HL-60 (cell line): ENCODE data around the gene SLC6A9.

Experiments used
- DNase-seq, 2 experiments: peaks; one replicate each; pipeline ENCODE4 v3.0.0-alpha.2; 2010 to 2020; ENCODE audit warnings: low read depth in 1 of 2, low spot score in 1 of 2
- H3K27ac ChIP-seq: fragments of 250-450 bp; sonication (Bioruptor Pico); replicated peaks from 2 replicates; pipeline ENCODE4 v1.5.1; 2020; ENCODE audit warnings: mild to moderate bottlenecking, moderate library complexity
- H3K27me3 ChIP-seq: fragments of 250-450 bp; sonication (Bioruptor Pico); 2 replicates; pipeline ENCODE4 v1.5.1; 2021; ENCODE audit warnings: mild to moderate bottlenecking, moderate library complexity; ENCODE audit not compliant: insufficient read depth, poor library complexity, severe bottlenecking
- H3K4me3 ChIP-seq: replicated peaks from 2 replicates; pipeline ENCODE4 v1.5.1; 2011; ENCODE audit warnings: mild to moderate bottlenecking, control low read depth, low read length; ENCODE audit not compliant: insufficient read depth
- GABPA ChIP-seq: IDR thresholded peaks from 2 replicates; pipeline ENCODE4 v1.6.1; 2012; ENCODE audit warnings: low read depth
- POLR2AphosphoS5 ChIP-seq: IDR thresholded peaks from 2 replicates; pipeline ENCODE4 v1.6.1; 2012; ENCODE audit warnings: low read depth
- SPI1 ChIP-seq: IDR thresholded peaks from 2 replicates; pipeline ENCODE4 v1.6.1; 2012; ENCODE audit warnings: low read depth, mild to moderate bottlenecking, borderline replicate concordance
- TF ChIP-seq, protein P1 (sequence below): IDR thresholded peaks from one replicate; pipeline ENCODE4 v1.5.1; 2011; ENCODE audit warnings: low read length, control low read depth, inconsistent platforms; ENCODE audit not compliant: insufficient read depth
- TF ChIP-seq, protein P2 (sequence below): IDR thresholded peaks from 2 replicates; pipeline ENCODE4 v1.6.1; 2012; ENCODE audit warnings: low read depth; ENCODE audit not compliant: insufficient replicate concordance

SLC6A9 gene

DNA sequence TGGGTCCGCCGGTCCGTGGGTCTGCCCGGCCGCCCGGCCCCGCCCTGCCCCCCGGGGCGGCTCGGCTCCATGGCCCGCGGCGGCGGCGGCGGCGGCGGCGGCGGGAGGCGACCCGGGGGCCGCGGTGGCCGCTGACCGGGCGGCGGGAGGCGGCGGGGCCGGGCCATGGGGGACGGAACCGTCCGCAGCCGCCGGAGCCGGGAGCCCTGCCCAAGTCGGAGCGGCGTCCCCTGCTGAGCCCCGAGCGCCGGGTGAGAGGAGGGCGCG lies 52.1 kb downstream of the SLC6A9 start:
- H3K4me3 ChIP-seq = peak overlapping the region; percentile 63
- DNase-seq = no peak
- H3K27ac ChIP-seq = no peak overlapping the region; the same call in 1 of the 2 replicates
- no peaks in the 10 kb centered on the region for H3K27me3 ChIP-seq
- no peak for TF ChIP-seq GABPA
- TF ChIP-seq POLR2AphosphoS5 = no peak
- TF ChIP-seq, protein P1, sequence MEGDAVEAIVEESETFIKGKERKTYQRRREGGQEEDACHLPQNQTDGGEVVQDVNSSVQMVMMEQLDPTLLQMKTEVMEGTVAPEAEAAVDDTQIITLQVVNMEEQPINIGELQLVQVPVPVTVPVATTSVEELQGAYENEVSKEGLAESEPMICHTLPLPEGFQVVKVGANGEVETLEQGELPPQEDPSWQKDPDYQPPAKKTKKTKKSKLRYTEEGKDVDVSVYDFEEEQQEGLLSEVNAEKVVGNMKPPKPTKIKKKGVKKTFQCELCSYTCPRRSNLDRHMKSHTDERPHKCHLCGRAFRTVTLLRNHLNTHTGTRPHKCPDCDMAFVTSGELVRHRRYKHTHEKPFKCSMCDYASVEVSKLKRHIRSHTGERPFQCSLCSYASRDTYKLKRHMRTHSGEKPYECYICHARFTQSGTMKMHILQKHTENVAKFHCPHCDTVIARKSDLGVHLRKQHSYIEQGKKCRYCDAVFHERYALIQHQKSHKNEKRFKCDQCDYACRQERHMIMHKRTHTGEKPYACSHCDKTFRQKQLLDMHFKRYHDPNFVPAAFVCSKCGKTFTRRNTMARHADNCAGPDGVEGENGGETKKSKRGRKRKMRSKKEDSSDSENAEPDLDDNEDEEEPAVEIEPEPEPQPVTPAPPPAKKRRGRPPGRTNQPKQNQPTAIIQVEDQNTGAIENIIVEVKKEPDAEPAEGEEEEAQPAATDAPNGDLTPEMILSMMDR = no peak
- TF ChIP-seq, protein P2, sequence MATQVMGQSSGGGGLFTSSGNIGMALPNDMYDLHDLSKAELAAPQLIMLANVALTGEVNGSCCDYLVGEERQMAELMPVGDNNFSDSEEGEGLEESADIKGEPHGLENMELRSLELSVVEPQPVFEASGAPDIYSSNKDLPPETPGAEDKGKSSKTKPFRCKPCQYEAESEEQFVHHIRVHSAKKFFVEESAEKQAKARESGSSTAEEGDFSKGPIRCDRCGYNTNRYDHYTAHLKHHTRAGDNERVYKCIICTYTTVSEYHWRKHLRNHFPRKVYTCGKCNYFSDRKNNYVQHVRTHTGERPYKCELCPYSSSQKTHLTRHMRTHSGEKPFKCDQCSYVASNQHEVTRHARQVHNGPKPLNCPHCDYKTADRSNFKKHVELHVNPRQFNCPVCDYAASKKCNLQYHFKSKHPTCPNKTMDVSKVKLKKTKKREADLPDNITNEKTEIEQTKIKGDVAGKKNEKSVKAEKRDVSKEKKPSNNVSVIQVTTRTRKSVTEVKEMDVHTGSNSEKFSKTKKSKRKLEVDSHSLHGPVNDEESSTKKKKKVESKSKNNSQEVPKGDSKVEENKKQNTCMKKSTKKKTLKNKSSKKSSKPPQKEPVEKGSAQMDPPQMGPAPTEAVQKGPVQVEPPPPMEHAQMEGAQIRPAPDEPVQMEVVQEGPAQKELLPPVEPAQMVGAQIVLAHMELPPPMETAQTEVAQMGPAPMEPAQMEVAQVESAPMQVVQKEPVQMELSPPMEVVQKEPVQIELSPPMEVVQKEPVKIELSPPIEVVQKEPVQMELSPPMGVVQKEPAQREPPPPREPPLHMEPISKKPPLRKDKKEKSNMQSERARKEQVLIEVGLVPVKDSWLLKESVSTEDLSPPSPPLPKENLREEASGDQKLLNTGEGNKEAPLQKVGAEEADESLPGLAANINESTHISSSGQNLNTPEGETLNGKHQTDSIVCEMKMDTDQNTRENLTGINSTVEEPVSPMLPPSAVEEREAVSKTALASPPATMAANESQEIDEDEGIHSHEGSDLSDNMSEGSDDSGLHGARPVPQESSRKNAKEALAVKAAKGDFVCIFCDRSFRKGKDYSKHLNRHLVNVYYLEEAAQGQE = no peak
- no peak for TF ChIP-seq SPI1

DNA sequence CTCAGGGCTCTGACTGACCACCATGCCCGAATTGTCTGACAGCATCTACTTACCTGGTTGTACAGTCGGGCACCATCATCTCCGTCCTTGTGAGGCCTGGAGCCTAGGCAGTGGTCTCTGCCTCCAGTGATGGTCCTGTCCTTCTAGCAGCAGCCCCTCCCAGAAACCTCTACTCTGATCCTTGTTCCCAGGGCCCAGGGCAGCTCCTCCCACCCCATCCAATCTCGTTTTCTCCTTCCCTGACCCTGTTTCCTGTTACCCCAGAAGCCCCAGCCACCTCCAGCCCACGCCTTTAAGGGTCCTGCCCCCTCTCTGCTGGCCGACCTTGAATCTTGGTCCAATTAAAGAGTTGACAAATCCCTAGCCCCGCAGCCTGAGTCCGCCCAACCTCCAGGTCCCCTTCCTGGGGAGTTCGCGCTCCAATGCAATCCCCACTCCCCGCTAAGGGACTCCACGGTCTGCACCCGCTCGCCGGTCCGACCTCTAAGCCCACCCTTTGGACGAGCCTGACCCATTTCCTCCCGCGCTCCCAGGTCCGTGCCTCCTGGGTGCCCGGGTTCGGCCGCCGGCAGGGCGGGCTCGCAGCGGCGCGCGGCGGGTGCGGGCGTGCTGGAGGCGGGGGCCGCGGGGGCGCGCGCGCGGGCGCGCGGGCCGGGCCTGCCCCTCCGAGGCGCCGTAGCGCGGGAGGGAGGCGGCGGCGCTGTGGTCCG lies 52.6 kb downstream of the SLC6A9 start, which contains the start of gene B4GALT2:
B4GALT2 (plus strand) TSS at position 660 of the 710 bp plus-strand sequence. CDS start 1,951 bp downstream, outside the sequence.
- H3K27ac ChIP-seq = peak within 1 kb of the TSS; percentile 54
- H3K4me3 ChIP-seq = peak within 1 kb of the TSS; percentile 75
- no peaks in the 10 kb centered on the region for H3K27me3 ChIP-seq
- DNase-seq = peak in 1 of 2 experiments; percentile 28
- TF ChIP-seq POLR2AphosphoS5 (peak; percentile 34; the same call in 1 of the 2 replicates), SPI1 (no peak), GABPA (no peak)
- TF ChIP-seq, protein P2 = no peak
- TF ChIP-seq, protein P1 = no peak

DNA sequence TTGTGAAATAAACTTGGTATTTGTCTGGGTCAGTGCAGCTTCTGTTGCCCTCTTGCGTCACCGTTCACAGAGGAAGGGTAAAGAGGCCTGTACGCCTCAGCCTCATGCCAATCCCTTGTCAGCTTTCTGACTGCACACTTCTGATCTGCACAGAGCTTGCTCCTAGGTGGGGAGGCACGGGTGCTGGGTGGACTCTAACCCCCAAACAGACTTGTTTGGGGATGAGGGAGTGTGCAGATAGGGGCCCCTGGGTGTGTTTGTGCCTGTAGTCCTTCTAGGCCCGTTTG lies 53.1 kb downstream of the SLC6A9 start:
- DNase-seq = peak; percentile 57 to 81
- peak overlapping the region; percentile 54 for H3K27ac ChIP-seq
- no peaks in the 10 kb centered on the region for H3K27me3 ChIP-seq
- TF ChIP-seq, protein P2 = no peak
- TF ChIP-seq, protein P1 = no peak
- peak overlapping the region; percentile 52 for H3K4me3 ChIP-seq
